ENCODE measurements around the gene CYP19A1.
"Not testable (repeated sequence)": the region's sequence is repeated elsewhere in the genome, so short reads cannot be mapped to it uniquely, and the experiment has no call there.

The CYP19A1 gene

DNA sequence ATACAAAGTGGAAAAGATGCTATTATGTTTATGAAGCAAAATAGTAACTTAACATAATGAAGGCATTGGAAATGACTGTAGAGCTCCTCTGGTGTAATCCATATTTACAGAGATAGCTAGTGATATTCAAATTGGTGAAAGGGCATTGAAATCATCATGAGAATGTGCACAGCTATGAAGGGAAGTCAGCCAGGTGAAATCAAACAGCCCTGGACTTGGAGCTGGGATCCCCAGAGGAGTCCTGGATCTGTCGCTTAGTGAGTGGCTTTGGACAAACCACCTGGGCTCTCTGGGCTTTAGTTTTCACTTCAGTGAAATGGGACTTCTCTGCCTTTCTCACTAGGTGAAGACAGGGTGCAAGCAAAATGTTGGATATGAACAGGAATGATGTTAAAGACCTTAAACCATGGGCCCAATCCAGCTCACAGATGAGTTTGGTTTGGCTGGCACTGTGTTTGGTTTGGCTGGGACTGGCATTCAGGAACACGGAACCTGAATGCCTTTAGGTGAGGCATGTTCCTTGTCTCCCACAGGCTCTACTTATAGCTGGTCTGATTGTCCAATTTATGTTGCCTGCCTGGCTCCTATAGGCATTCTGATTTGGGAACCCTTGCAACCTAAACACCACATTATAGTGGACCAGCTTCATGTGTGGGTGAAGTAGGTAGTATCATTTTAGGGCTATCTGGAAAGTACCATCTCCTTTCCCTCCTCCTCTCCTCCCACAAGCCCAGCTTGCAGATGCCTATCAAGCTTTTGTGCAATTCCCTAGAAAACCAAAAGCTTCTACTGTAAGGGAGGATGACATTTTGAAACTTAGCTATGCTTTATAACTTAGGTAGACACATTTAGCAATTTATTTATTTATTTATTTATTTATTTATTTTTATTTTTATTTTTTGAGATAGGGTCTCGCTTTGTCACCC lies 133.1 kb downstream of the CYP19A1 start:
- DNase-seq (ENCODE audit: low spot score), result no peak

GRCh38 chr15:51203797-51204196 lies 134.6 kb downstream of the CYP19A1 start:
- DNase-seq (ENCODE audit: low spot score), result no peak

- no peak for DNase-seq (ENCODE audit: low spot score)
These were observed 135.6 kb downstream of the CYP19A1 start for GRCh38 chr15:51202783-51203182.

DNA sequence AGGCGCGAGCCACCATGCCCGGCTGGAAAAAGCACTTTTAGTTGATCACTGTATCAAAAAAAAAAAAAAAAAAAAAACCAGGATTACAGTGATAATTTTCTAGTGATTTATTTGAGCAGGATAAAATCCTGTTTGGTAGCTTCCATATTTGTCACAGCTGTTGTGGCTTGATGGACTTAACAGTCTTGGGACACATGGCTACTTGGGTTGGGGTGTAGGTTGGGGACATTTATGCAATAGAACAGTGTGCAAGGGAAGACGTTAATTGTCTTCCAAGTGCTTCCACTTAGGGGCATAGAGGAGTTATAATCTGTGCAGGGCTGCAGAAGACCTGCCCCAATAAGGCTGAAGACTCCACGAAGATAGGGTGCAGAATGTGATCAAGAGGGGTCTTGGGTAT lies 136.8 kb downstream of the CYP19A1 start:
- no peak for DNase-seq (ENCODE audit: low spot score)

- no peak for DNase-seq (ENCODE audit: low spot score)
These were observed 137.6 kb downstream of the CYP19A1 start for GRCh38 chr15:51200792-51201191.

GRCh38 chr15:51199541-51199940 lies 138.9 kb downstream of the CYP19A1 start:
- no peak for DNase-seq (ENCODE audit: low spot score)

GRCh38 chr15:51198701-51199232 lies 139.6 kb downstream of the CYP19A1 start:
- DNase-seq (ENCODE audit: low spot score), result no peak

DNA sequence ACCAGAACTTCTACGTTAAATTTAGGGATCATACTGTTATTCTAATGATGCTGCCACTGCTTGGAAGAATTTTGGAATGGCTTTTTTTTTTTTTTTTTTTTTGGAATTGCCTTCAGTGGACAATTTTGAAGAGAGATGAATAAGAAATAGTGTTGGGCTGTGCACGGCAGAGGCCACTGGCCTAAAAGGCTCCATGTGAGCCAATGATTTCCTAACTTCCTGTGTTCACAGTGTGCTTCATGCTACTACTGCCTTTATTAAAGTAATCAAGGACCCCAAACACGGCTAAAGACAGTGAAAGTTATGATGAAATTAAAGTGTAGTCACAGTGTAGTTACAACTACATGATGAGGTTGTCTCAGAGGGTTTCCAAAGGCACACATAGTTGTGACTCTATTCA lies 142.9 kb downstream of the CYP19A1 start:
- no peak for DNase-seq (ENCODE audit: low spot score)

GRCh38 chr15:51193979-51194378 lies 144.4 kb downstream of the CYP19A1 start:
- no peak for DNase-seq (ENCODE audit: low spot score)

GRCh38 chr15:51193526-51193925 lies 144.9 kb downstream of the CYP19A1 start:
- DNase-seq (ENCODE audit: low spot score), result no peak

GRCh38 chr15:51192521-51193280 lies 145.7 kb downstream of the CYP19A1 start:
- peak; percentile 92 for DNase-seq (ENCODE audit: low spot score)

- DNase-seq (ENCODE audit: low spot score), result no peak
These were observed 146.6 kb downstream of the CYP19A1 start for GRCh38 chr15:51191766-51192165.

DNA sequence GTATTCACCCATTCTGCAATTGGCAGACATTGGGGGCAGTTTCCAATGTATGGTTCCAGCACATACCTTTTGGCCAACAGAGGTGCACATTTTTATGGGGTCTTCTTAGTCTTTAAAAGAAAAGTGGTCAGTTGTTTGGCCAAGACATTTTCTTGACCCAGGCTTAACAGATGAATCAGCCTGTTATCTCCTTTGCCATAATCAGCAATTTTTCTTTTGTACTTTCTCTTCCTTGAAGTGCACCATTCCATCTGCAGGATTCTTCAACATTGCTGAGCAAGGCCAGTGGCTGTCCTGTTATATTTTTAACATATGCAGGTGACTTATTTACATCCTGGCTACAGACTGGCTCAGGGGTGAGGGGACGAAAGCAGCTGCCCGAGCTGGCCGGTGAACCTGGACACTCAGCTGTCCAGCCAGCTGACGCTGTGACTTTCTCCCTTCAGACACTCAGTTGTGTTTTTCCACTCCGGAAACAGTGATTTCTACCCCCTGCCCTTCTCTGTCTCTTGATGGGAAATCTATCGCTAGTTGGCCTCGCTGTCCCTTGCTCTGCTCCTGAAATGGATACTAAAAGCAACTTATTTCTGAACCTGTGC lies 147.2 kb downstream of the CYP19A1 start:
- DNase-seq (ENCODE audit: low spot score), result peak; percentile 50

DNA sequence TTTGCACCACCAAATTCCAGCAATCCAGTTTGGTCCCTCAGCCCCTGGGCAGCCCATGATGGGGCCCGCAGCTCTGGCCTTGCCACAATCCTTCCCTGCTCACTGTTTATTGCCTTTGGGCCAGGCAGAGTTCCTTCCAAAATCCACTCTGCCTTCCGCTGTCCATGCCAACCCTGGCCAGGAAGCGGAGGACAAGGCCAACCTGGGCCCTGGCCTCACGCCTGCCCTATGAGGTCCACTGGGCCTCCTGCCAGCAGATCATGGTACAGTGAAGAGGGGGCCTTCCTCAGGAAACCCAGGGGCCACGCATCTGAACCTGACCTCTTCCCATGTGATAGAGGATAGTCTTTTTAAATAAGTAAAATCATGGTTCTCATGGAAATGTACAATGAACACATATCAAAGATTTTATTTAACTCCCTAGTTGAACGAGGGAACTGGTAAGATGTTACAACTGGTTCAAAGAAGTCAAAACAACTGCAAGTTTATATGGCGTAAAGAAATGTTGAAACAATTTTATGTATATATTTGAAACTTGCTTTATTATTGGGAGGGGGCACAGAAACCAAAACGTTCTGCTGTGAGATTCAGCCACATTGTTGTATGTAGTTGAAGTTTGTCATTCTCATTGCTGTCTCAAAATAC lies 147.8 kb downstream of the CYP19A1 start:
- DNase-seq (ENCODE audit: low spot score), result no peak

- DNase-seq (ENCODE audit: low spot score), result no peak
These were observed 148.6 kb downstream of the CYP19A1 start for GRCh38 chr15:51189669-51190385.

DNA sequence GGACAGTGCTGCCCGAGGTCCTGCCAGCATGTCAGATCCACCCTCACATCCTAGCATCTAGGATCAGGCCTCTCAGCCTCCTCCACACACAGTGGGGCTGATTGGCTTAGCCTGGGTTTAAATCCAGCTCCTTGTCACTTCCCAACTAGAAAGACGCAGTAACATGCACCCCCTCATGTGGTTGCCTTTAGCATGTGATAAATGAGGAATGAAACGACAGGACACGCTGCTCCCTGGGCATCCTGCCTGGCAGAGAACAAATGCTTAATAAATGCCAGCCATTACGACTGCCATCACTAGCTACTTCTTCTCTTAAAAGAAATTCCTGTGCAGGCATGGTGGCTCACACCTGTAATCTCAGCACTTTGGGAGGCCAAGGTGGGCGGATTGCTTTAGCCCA lies 149.6 kb downstream of the CYP19A1 start:
- DNase-seq (ENCODE audit: low spot score), result not testable (repeated sequence)

DNA sequence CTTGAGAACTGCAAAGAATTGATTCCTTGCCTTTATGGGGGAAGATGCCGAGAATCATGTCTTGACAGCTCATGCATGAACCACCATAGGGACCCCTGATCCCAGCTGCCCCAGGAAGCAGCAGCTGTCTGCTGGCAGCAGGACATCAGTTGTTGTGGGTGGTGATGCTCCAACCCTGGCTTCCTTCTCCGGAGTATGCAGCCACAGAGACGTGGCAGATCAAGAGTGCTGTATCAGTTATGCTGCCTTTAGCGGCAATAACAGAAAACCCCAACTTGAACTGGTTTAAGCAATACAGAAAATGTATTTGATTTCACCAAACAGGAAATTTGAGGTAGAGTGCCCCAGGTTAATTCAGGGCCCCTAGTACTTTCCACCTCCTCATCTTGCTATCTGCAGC lies 151.5 kb downstream of the CYP19A1 start:
- DNase-seq (ENCODE audit: low spot score), result no peak

- DNase-seq (ENCODE audit: low spot score), result no peak
These were observed 152.2 kb downstream of the CYP19A1 start for GRCh38 chr15:51186181-51186705.

DNA sequence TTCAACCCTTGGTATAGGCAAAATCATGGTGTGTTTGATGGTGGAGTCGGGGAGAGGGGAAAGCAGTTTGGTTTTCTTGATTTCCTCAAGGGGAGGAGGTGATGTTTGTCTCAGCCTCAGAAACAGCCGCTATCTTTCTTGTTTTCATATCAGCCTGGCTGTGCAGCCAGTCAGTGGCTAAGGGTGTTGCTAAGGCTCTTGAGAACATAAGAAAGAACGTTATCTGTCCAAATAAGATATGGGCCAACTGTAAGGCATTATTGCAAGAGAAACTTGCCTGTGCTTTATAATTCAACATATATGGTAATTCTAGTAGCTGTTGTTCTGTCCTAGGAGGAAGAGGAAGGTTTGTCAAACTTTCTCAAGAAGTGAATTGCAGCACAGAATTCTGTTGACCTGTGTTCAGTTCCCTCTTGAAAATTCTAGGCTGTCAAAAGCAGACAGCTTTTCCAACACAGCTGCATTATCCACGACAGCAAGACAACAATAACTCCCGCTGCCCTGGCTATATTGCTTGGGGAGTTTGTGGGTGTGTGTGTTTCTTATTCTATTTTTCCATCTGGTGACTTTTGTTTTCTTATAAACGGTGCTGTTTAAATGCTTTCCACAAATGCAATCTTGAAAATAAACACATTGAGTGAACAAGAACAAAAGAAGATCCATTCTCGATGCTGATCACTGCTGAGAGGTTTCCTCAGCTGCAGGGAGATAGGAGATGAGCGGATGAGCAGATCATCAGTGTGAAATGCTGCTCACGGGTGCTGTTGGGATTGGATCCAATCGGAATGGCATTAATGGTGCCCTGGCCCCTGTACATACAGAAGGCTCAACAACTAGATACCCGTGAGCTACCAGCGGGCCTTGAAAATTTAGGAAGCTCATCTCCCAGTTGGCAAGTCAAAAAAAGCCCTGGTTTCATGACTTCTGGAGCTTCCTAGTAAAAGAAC lies 152.9 kb downstream of the CYP19A1 start:
- DNase-seq (ENCODE audit: low spot score), result no peak

DNA sequence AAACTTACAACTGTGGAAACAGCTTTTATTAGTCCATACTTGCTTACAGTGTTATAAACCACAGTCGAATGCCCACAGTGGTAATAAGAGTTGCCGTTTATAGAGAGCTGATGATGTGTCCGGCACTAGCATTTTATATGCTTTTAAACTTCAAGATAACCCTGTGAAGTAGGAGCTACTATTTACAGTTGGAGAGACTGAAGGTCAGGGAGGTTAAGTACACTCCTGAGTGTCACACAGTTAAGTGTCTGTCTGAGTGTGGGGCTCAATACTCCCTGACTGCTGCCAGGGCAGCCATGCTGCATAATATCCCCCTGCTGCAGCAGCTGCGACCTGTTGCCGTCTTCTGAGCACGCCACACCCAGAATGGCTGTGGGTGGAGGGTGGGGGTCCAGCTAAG lies 153.8 kb downstream of the CYP19A1 start:
- no peak for DNase-seq (ENCODE audit: low spot score)

Measured in pons (tissue), 1 donor.